ENCODE results near the gene RBMS3.

Gene RBMS3

GRCh38 chr3:29478611-29479010 is 197.7 kb downstream of the RBMS3 start:
- TF ChIP-seq GATA1 (IDR thresholded peaks at IDR 0.05; ENCODE audit: low read depth, low read length) (no peak), POLR2A (IDR thresholded peaks at IDR 0.05; ENCODE audit: low read length) (no peak)
- no peak for DNase-seq

GRCh38 chr3:29481249-29481648 is 200.4 kb downstream of the RBMS3 start:
- TF ChIP-seq GATA1 (IDR thresholded peaks at IDR 0.05; ENCODE audit: low read depth, low read length) (no peak), POLR2A (IDR thresholded peaks at IDR 0.05; ENCODE audit: low read length) (no peak)
- DNase-seq = no peak

GRCh38 chr3:29481969-29482767 is 201.3 kb downstream of the RBMS3 start:
- TF ChIP-seq GATA1 (IDR thresholded peaks at IDR 0.05; ENCODE audit: low read depth, low read length) = no peak
- TF ChIP-seq POLR2A (IDR thresholded peaks at IDR 0.05; ENCODE audit: low read length) = no peak
- no peak for DNase-seq

GRCh38 chr3:29484633-29485032 is 203.8 kb downstream of the RBMS3 start:
- no peak for DNase-seq
- TF ChIP-seq POLR2A (IDR thresholded peaks at IDR 0.05; ENCODE audit: low read length) = no peak
- TF ChIP-seq GATA1 (IDR thresholded peaks at IDR 0.05; ENCODE audit: low read depth, low read length) = no peak

GRCh38 chr3:29486096-29486495 is 205.2 kb downstream of the RBMS3 start:
- TF ChIP-seq POLR2A (IDR thresholded peaks at IDR 0.05; ENCODE audit: low read length) (no peak), GATA1 (IDR thresholded peaks at IDR 0.05; ENCODE audit: low read depth, low read length) (no peak)
- no peak for DNase-seq

GRCh38 chr3:29486917-29487316 is 206.0 kb downstream of the RBMS3 start:
- DNase-seq = no peak
- TF ChIP-seq GATA1 (IDR thresholded peaks at IDR 0.05; ENCODE audit: low read depth, low read length) (no peak), POLR2A (IDR thresholded peaks at IDR 0.05; ENCODE audit: low read length) (no peak)

GRCh38 chr3:29488922-29489321 is 208.1 kb downstream of the RBMS3 start:
- no peak for DNase-seq
- no peak for TF ChIP-seq GATA1 (IDR thresholded peaks at IDR 0.05; ENCODE audit: low read depth, low read length)
- no peak for TF ChIP-seq POLR2A (IDR thresholded peaks at IDR 0.05; ENCODE audit: low read length)

- no peak for DNase-seq
- TF ChIP-seq GATA1 (IDR thresholded peaks at IDR 0.05; ENCODE audit: low read depth, low read length) (no peak), POLR2A (IDR thresholded peaks at IDR 0.05; ENCODE audit: low read length) (no peak)
Observed at GRCh38 chr3:29493109-29493508, 212.2 kb downstream of the RBMS3 start.

GRCh38 chr3:29494305-29495036 is 213.6 kb downstream of the RBMS3 start:
- TF ChIP-seq POLR2A (IDR thresholded peaks at IDR 0.05; ENCODE audit: low read length) (no peak), GATA1 (IDR thresholded peaks at IDR 0.05; ENCODE audit: low read depth, low read length) (no peak)
- no peak for DNase-seq

GRCh38 chr3:29497282-29497681 is 216.4 kb downstream of the RBMS3 start:
- TF ChIP-seq POLR2A (IDR thresholded peaks at IDR 0.05; ENCODE audit: low read length) = no peak
- no peak for TF ChIP-seq GATA1 (IDR thresholded peaks at IDR 0.05; ENCODE audit: low read depth, low read length)
- no peak for DNase-seq

GRCh38 chr3:29502771-29503170 is 221.9 kb downstream of the RBMS3 start:
- DNase-seq = no peak
- TF ChIP-seq GATA1 (IDR thresholded peaks at IDR 0.05; ENCODE audit: low read depth, low read length) = no peak
- no peak for TF ChIP-seq POLR2A (IDR thresholded peaks at IDR 0.05; ENCODE audit: low read length)

- TF ChIP-seq GATA1 (IDR thresholded peaks at IDR 0.05; ENCODE audit: low read depth, low read length) = no peak
- no peak for TF ChIP-seq POLR2A (IDR thresholded peaks at IDR 0.05; ENCODE audit: low read length)
- DNase-seq = no peak
Observed at GRCh38 chr3:29503314-29503713, 222.4 kb downstream of the RBMS3 start.

- no peak for TF ChIP-seq POLR2A (IDR thresholded peaks at IDR 0.05; ENCODE audit: low read length)
- no peak for TF ChIP-seq GATA1 (IDR thresholded peaks at IDR 0.05; ENCODE audit: low read depth, low read length)
- no peak for DNase-seq
Observed at GRCh38 chr3:29503958-29504357, 223.1 kb downstream of the RBMS3 start.

- DNase-seq = no peak
- no peak for TF ChIP-seq GATA1 (IDR thresholded peaks at IDR 0.05; ENCODE audit: low read depth, low read length)
- no peak for TF ChIP-seq POLR2A (IDR thresholded peaks at IDR 0.05; ENCODE audit: low read length)
Observed at GRCh38 chr3:29506502-29506901, 225.6 kb downstream of the RBMS3 start.

- TF ChIP-seq GATA1 (IDR thresholded peaks at IDR 0.05; ENCODE audit: low read depth, low read length) (no peak), POLR2A (IDR thresholded peaks at IDR 0.05; ENCODE audit: low read length) (no peak)
- no peak for DNase-seq
Observed at GRCh38 chr3:29511701-29512100, 230.8 kb downstream of the RBMS3 start.

All from erythroblast (primary cell).